ENCODE data around the gene KDM5C.

DNA sequence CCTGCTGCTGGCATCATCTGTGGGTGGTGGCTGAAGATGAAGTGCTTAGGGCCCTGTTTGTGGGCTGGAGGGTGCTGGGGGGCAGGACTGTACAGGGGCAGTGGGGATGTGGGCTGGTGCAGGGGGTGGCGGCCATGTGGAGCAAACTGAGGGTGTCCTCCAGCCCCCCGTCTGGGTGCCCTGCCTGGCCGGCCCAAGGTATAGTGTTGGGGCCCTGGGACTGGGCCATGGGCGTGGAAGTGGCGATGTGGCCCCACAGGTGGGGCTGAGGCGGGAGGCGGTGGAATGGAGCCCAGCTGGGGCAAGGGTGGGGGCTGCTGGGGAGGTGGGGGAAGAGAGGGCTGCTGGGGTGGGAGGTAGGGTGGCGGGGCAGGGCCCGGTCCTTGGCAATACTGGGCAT is 9.5 kb upstream of the KDM5C start:
- TF ChIP-seq GATA2 (IDR thresholded peaks at IDR 0.05; ENCODE audit: low read depth, low read length) = no peak
- TF ChIP-seq GATA3 (IDR thresholded peaks at IDR 0.05; ENCODE audit: low read depth, low read length) = no peak

All from SH-SY5Y (cell line).